Cerebellar nuclear complex (tissue), 1 donor: Measurements from ENCODE around the gene TMEM135.
"Not testable (repeated sequence)": the region's sequence is repeated elsewhere in the genome, so short reads cannot be mapped to it uniquely, and the experiment has no call there.

Source experiments
- DNase-seq, 2 experiments: peaks; one replicate each; lab custom pipeline; 2025; lab: John Stamatoyannopoulos, UW

TMEM135 gene

GRCh38 chr11:87142594-87142993, 104.9 kb downstream of the TMEM135 start:
- DNase-seq: no peak

- no peak for DNase-seq
These were observed 105.9 kb downstream of the TMEM135 start for GRCh38 chr11:87143641-87144040.

GRCh38 chr11:87144252-87144651, 106.5 kb downstream of the TMEM135 start:
- DNase-seq: no peak

- no peak for DNase-seq
These were observed 111.0 kb downstream of the TMEM135 start for GRCh38 chr11:87148749-87149148.

GRCh38 chr11:87149782-87150181, 112.0 kb downstream of the TMEM135 start:
- not testable (repeated sequence) for DNase-seq

GRCh38 chr11:87150936-87151335, 113.2 kb downstream of the TMEM135 start:
- no peak for DNase-seq

GRCh38 chr11:87154246-87154645, 116.5 kb downstream of the TMEM135 start:
- no peak for DNase-seq

GRCh38 chr11:87156970-87157369, 119.2 kb downstream of the TMEM135 start:
- DNase-seq: no peak

- not testable (repeated sequence) for DNase-seq
These were observed 131.3 kb downstream of the TMEM135 start for GRCh38 chr11:87169076-87169475.

GRCh38 chr11:87173185-87174039, 135.7 kb downstream of the TMEM135 start:
- DNase-seq: no peak

GRCh38 chr11:87174870-87175269, 137.1 kb downstream of the TMEM135 start:
- DNase-seq: no peak

GRCh38 chr11:87176044-87176443, 138.3 kb downstream of the TMEM135 start:
- no peak for DNase-seq

GRCh38 chr11:87179621-87180020, 141.9 kb downstream of the TMEM135 start:
- DNase-seq: no peak

GRCh38 chr11:87180742-87181141, 143.0 kb downstream of the TMEM135 start:
- DNase-seq: no peak

- no peak for DNase-seq
These were observed 143.4 kb downstream of the TMEM135 start for GRCh38 chr11:87181143-87181542.

- no peak for DNase-seq
These were observed 147.5 kb downstream of the TMEM135 start for GRCh38 chr11:87185228-87185627.

GRCh38 chr11:87187076-87187475, 149.3 kb downstream of the TMEM135 start:
- no peak for DNase-seq

- no peak for DNase-seq
These were observed 150.2 kb downstream of the TMEM135 start for GRCh38 chr11:87187930-87188329.

- not testable (repeated sequence) for DNase-seq
These were observed 150.7 kb downstream of the TMEM135 start for GRCh38 chr11:87188396-87188795.

GRCh38 chr11:87188921-87189320, 151.2 kb downstream of the TMEM135 start:
- DNase-seq: not testable (repeated sequence)

- DNase-seq: no peak
These were observed 152.3 kb downstream of the TMEM135 start for GRCh38 chr11:87190071-87190470.

GRCh38 chr11:87193756-87194470, 156.2 kb downstream of the TMEM135 start:
- no peak for DNase-seq
